HFF-Myc (cell line): Measurements from ENCODE around the gene TPRN.

Experiments
- DNase-seq: peaks from one replicate; pipeline ENCODE4 v3.0.0-alpha.2; 2011; ENCODE audit warnings: low read depth; ENCODE audit errors: extremely low read depth
- H3K4me3 ChIP-seq: replicated peaks from 2 replicates; pipeline ENCODE4 v1.5.1; 2011; ENCODE audit warnings: low read depth, mild to moderate bottlenecking, control low read depth, low read length
- TF ChIP-seq, protein P1 (sequence below): IDR thresholded peaks from 2 replicates; pipeline ENCODE4 v1.5.1; 2012; ENCODE audit warnings: mild to moderate bottlenecking, low read depth, low read length, control low read depth; ENCODE audit errors: missing control alignments

Gene TPRN

DNA sequence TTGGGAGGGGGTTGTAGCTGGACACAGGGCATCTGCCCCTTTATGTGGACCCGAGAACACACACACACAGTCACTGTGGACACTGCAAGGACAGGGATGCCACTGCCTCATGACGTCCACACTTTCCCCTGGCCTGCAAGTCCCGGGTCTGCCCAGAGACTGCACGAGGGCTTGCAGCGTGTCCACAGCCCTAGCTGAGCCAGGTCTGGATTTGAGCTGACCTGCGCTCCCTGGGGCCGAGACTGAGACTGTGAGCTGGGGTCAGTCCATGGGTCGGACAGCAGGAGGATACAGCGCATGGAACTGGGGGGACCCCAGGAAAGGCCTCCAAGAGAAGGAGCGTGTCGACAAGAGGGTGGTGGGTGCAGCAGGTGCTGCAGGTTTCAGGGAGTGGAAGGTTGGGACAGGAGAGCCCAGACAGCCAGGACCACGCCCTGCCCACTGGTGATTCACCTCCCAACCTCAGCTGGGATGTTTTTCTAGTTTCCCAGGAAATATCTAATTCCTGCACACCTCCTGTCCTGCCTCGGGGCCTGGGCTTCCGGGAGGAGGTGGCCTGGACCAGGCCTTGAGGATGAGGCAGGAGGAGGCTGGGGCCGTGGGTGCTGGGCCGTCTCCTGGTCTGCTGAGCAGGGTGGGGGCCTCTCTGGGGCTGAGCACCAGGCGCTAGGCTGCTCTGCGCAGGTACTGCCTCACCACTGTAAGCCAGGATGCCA is 26.0 kb upstream of the TPRN start:
- TF ChIP-seq, protein P1, sequence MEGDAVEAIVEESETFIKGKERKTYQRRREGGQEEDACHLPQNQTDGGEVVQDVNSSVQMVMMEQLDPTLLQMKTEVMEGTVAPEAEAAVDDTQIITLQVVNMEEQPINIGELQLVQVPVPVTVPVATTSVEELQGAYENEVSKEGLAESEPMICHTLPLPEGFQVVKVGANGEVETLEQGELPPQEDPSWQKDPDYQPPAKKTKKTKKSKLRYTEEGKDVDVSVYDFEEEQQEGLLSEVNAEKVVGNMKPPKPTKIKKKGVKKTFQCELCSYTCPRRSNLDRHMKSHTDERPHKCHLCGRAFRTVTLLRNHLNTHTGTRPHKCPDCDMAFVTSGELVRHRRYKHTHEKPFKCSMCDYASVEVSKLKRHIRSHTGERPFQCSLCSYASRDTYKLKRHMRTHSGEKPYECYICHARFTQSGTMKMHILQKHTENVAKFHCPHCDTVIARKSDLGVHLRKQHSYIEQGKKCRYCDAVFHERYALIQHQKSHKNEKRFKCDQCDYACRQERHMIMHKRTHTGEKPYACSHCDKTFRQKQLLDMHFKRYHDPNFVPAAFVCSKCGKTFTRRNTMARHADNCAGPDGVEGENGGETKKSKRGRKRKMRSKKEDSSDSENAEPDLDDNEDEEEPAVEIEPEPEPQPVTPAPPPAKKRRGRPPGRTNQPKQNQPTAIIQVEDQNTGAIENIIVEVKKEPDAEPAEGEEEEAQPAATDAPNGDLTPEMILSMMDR = no peak
- no peak for DNase-seq
- H3K4me3 ChIP-seq = no peak overlapping the region

DNA sequence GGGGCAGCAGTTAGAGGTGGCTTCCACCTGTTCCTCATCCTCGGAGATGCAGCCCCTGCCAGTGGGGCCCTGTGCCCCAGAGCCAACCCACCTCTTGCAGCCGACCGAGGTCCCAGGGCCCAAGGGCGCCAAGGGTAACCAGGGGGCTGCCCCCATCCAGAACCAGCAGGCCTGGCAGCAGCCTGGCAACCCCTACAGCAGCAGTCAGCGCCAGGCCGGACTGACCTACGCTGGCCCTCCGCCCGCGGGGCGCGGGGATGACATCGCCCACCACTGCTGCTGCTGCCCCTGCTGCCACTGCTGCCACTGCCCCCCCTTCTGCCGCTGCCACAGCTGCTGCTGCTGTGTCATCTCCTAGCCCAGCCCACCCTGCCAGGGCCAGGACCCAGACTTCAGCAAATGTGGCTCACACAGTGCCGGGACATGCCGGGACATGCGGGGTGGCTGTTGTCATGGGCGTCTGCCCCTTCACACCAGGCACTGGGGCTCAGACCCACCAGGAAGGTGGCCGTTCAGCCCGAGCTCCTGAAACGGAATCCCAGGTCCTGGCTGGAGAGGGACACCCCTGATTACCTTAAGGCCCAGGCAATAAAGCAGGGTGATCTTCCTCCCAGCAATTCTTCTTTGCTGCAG is 25.3 kb upstream of the TPRN start:
- DNase-seq = no peak
- TF ChIP-seq, protein P1 = no peak
- no peak overlapping the region for H3K4me3 ChIP-seq

DNA sequence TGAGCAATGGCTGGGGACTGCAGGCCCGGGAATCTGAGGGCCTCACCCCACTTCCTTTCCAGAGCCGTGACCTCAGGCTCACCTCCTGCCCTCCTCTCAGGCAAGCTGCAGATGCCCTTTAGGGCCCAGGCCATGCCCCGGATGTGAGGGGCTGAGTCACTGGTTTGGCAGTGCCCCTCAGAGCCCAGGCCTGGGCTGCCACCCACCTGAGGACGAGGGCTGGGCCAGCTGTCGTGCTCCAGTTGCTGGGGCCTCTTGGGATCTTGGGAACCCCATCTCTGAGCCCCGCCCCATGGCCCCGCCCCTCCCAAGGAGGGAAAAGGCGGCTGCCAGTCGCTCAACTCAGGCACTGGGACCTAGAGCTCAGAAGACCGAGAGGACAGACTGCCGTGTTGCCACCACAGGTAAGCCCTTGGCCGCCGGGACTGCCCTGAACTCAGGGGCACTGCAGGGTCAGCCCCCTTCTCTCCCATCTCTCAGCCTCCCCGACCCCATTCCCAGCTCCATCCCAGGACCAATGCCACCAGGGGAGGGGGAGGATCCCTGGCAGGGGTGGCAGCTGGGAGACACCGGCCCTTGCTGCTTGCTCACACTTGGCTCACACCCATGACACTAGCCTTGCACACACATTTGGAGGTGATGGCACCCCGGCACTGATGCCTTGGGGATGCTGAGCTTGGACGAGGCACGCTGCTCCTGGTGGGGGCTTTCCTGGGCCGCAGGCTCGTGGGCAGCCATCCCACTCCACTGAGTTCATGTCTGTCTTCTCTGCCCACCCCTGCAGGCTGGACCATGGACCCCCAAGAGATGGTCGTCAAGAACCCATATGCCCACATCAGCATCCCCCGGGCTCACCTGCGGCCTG is 24.5 kb upstream of the TPRN start, which contains the start of gene CYSRT1:
Gene CYSRT1 (plus strand): TSS at position 345 of the 865 bp plus-strand sequence. CDS start 448 bp downstream, at position 793.
- TF ChIP-seq, protein P1 = no peak
- no peak for DNase-seq
- peak within 1 kb of the TSS; percentile 74 for H3K4me3 ChIP-seq

DNA sequence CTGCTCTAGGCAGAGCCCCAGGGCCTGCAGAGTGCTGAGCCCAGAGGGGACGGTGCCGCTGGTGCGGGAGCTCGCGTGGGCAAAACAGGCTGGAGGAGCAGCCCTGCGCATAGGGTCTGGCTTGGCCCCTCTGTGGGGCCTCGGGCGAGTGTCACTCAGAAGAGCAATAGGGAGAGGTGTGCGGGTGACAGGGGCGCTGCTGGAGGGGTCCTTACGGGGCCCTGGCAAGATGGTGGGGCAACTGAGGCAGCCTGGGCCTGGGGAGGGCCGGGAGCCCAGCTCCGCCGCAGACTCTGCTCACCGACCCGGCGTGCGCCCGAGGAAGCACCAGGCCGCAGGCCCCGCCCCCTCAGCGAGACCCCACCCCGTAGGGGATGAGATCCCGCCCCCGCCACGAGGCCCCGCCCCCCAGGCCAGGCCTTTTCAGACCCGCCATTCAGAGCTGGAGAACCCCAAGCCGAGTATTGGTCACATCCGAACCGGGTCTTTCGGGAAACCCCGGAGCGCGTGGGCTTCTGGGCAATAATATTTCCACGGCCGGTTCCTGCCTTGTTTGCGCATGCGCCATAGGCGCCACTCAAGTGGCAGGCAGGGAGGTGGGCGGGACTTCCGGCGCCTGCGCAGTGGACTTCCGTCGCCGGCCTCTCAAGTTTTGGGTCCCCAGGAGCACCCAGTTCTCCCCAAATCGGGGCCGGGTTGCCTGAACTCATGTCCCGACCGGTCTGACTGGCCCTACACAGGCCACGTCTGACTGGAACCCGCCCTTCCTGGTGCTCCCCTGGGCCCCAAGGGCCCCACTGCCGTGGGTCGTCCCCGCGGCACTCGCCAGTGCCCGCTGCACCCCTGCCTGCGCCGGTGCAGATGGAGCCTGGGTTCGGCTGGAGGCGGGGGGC is 22.8 kb upstream of the TPRN start:
- TF ChIP-seq, protein P1 = no peak
- peak overlapping the region; percentile 74 for H3K4me3 ChIP-seq
- peak; percentile 97 for DNase-seq

DNA sequence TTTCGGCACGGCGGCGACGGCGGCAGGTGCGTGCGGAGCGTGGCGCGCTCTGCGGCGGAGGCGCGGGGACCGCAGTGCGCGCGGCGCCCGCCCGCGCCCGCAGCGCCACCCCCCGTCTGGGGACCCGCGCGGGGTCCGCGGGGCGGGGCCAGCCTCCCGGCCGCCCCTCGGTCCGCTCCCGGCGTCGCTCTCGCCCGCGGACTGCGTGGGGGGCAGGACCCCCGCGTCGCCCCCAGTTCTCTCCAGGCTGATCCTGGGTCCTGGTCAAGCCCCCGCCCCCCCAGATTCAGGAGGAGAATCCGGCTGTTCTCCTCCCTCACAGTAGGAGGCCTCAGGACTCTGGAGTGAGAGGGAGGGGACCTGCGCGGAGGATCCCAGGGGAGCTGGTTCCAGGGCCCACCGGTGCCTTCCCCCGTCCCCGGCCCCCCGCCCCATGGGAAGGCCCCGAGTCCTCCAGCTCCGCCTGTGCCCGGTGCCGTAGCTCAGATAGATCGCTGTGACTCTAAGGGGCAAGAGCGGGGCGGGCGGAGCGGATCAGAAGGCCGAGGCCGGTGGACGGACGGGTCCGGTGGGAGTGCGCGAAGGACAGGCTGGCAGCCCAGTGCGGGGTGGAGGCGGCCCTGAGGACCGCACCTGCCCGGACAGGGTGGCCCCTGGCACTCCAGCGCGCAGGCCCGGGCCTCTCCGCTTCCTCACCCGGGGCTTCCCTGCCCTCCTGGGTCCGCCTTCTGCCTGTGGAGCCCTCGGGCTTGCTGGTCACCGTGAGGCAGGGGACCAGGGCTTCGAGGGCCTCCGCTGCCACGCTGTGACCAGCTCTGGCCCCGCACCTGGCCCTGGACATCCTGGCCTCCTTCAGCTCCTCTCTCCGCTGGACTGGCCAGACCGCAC is 21.9 kb upstream of the TPRN start, which contains the start of gene RNF208:
Gene RNF208 (minus strand): TSS at position 51 of the 888 bp plus-strand sequence. CDS start 1,028 bp downstream, outside the sequence.
- DNase-seq = no peak
- peak within 1 kb of the TSS; percentile 74 for H3K4me3 ChIP-seq
- TF ChIP-seq, protein P1 = no peak
